ENCODE data around the gene RAB27A. TPM values are rescaled to one million over a fixed set of nuclear protein-coding genes. Genes with fewer than 3 reads are reported as not detected.

RAB27A gene
- total and polyA plus RNA-seq, 9 of the 15 experiments (the other 6 are each of a cell fraction or from before 2014, with no cell fraction given) = 31.5 to 171 (median 80.4) TPM

- TF ChIP-seq PML (IDR thresholded peaks at IDR 0.05; ENCODE audit: low read length) = peak; percentile 39; the same call in 1 of the 2 replicates
- TF ChIP-seq SMAD3 (CRISPR knock-in tag; conservative IDR thresholded peaks at IDR 0.05) = 0 out of 2 replicates have a peak, but pooled peaks have one; percentile 22
- peak; percentile 50 for TF ChIP-seq ZNF589 (CRISPR knock-in tag; IDR thresholded peaks at IDR 0.05; ENCODE audit: low read depth)
- TF ChIP-seq MAFG (tag; conservative IDR thresholded peaks at IDR 0.05) = peak; percentile 36; the same call in 1 of the 2 replicates
- no peak for TF ChIP-seq ZNF347 (CRISPR knock-in tag; IDR thresholded peaks at IDR 0.05; ENCODE audit: low read depth)
- TF ChIP-seq PBX2 (CRISPR knock-in tag; IDR thresholded peaks at IDR 0.05; ENCODE audit: low read depth) = no peak
- 0 out of 2 replicates have a peak, but pooled peaks have one; percentile 8 for TF ChIP-seq PBX2 (tag; conservative IDR thresholded peaks at IDR 0.05; ENCODE audit: low read depth)
- peak; percentile 93 for TF ChIP-seq CEBPB (tag; IDR thresholded peaks at IDR 0.05)
- no peak for TF ChIP-seq NR2C1 (IDR thresholded peaks at IDR 0.05)
- TF ChIP-seq NR2C1 (tag; IDR thresholded peaks at IDR 0.05) = peak; percentile 29; the same call in 1 of the 2 replicates
- no peak for TF ChIP-seq MECOM (CRISPR knock-in tag; IDR thresholded peaks at IDR 0.05)
- peak; percentile 28; the same call in 1 of the 2 replicates for TF ChIP-seq CTBP1 (IDR thresholded peaks at IDR 0.05; ENCODE audit: borderline replicate concordance)
- TF ChIP-seq ZMIZ1 (IDR thresholded peaks at IDR 0.05; ENCODE audit: low read depth in 2 of 2, low read length in 2 of 2) = peak in 1 of 2 experiments; percentile 61; a peak in 1 of 4 replicates
- TF ChIP-seq KDM5B (IDR thresholded peaks at IDR 0.05; ENCODE audit: insufficient replicate concordance, low read depth, low read length) = no peak
- no peak for TF ChIP-seq HNRNPK (IDR thresholded peaks at IDR 0.05; ENCODE audit: low read depth, low read length, poor library complexity, severe bottlenecking)
- TF ChIP-seq CCNT2 (IDR thresholded peaks at IDR 0.05; ENCODE audit: borderline replicate concordance, extremely low read depth, insufficient read length, low read depth, low read length) = peak; percentile 42
- TF ChIP-seq ARNT (IDR thresholded peaks at IDR 0.05) = peak in 1 of 2 experiments; percentile 70; a peak in 1 of 4 replicates
- TF ChIP-seq TCF3 (CRISPR knock-in tag; IDR thresholded peaks at IDR 0.05) = peak; percentile 64; the same call in 1 of the 2 replicates
- TF ChIP-seq ZFP36 (IDR thresholded peaks at IDR 0.05; ENCODE audit: low read depth, low read length, partially characterized antibody) = no peak
- no peak for TF ChIP-seq GABPA (tag; conservative IDR thresholded peaks at IDR 0.05; ENCODE audit: low read depth)
Measured at GRCh38 chr15:55282284-55282833, 7.3 kb downstream of the RAB27A start (continued).
